H1 (cell line): ENCODE results near the gene CDY2A. TPM values are rescaled to one million over a fixed set of nuclear protein-coding genes. Genes with fewer than 3 reads are reported as not detected.
"Not testable (repeated sequence)": the region's sequence is repeated elsewhere in the genome, so short reads cannot be mapped to it uniquely, and the experiment has no call there.

Experiments used
- CTCF ChIA-PET: fragments of 300-600 bp; sonication (Branson Sonifier 250); formaldehyde crosslinking; loops from one replicate; lab custom pipeline; 2021; ENCODE audit not compliant: partially characterized antibody; lab: Charles Lee
- POLR2A ChIA-PET: fragments of 300-600 bp; sonication (Branson Sonifier 250); formaldehyde crosslinking; loops from one replicate; lab custom pipeline; 2021; ENCODE audit warnings: inconsistent platforms; ENCODE audit not compliant: partially characterized antibody; lab: Charles Lee
- DNase-seq, 2 experiments: peaks; one replicate each; pipeline versions ENCODE4 v3.0.0 to v3.0.0-alpha.2; 2010 to 2022; ENCODE audit warnings: low spot score in 2 of 2, low read depth in 1 of 2, mixed read lengths in 1 of 2
- FAIRE-seq: peaks from 2 replicates; lab custom pipeline; 2011; peaks lifted over from hg19 to GRCh38; lab: Jason Lieb, UNC
- H2AFZ ChIP-seq: 2 replicates; pipeline ENCODE4 v1.8.1; 2012; ENCODE audit warnings: low read length, inconsistent platforms
- H2AK5ac ChIP-seq: 2 replicates; pipeline ENCODE4 v1.6.1; 2013; ENCODE audit warnings: low read depth, low read length
- H2BK120ac ChIP-seq: replicated peaks from 2 replicates; pipeline ENCODE3; 2013; ENCODE audit warnings: low read depth, low read length, inconsistent platforms
- H2BK12ac ChIP-seq: 2 replicates; pipeline ENCODE4 v1.6.1; 2013; ENCODE audit warnings: low read depth, low read length
- H2BK15ac ChIP-seq: 2 replicates; pipeline ENCODE4 v1.6.1; 2013; ENCODE audit warnings: low read length
- H2BK20ac ChIP-seq: 2 replicates; pipeline ENCODE4 v1.6.1; 2013; ENCODE audit warnings: low read length
- H2BK5ac ChIP-seq: 2 replicates; pipeline ENCODE4 v1.6.1; 2013; ENCODE audit warnings: low read depth, low read length
- H3K14ac ChIP-seq: 2 replicates; pipeline ENCODE4 v1.6.1; 2013; ENCODE audit warnings: inconsistent platforms; ENCODE audit not compliant: insufficient read length
- H3K18ac ChIP-seq: 2 replicates; pipeline ENCODE4 v1.6.1; 2013; ENCODE audit warnings: low read length; ENCODE audit errors: extremely low read depth
- H3K23ac ChIP-seq: 2 replicates; pipeline ENCODE4 v1.6.1; 2013; ENCODE audit warnings: inconsistent platforms; ENCODE audit not compliant: insufficient read length
- H3K23me2 ChIP-seq: 2 replicates; pipeline ENCODE4 v1.6.1; 2013; ENCODE audit warnings: low read depth, low read length
- H3K27ac ChIP-seq: 2 replicates; pipeline ENCODE4 v1.6.1; 2011; ENCODE audit warnings: low read depth, low read length, inconsistent platforms
- H3K27me3 ChIP-seq, 4 experiments: replicated peaks in 1 of 4; 1 replicate in 1 of 4; 2 replicates in 3 of 4; pipeline versions ENCODE4 v1.6.1 to v1.8.1; 2011 to 2013; ENCODE audit warnings: low read length in 3 of 4, mild to moderate bottlenecking in 3 of 4, inconsistent platforms in 2 of 4, mixed read lengths in 2 of 4, moderate library complexity in 1 of 4; ENCODE audit not compliant: control insufficient read depth in 3 of 4, insufficient read depth in 3 of 4; ENCODE audit errors: extremely low read depth in 1 of 4
- H3K36me3 ChIP-seq, 4 experiments: 2 replicates each; pipeline versions ENCODE4 v1.6.1 to v1.8.1; 2011 to 2013; ENCODE audit warnings: mild to moderate bottlenecking in 4 of 4, low read length in 3 of 4, moderate library complexity in 2 of 4, control low read depth in 1 of 4, inconsistent platforms in 1 of 4; ENCODE audit not compliant: insufficient read depth in 4 of 4, control insufficient read depth in 2 of 4
- H3K4ac ChIP-seq: replicated peaks from 2 replicates; pipeline ENCODE3; 2013; ENCODE audit warnings: low read length, low read depth, mixed read lengths, inconsistent platforms; ENCODE audit not compliant: insufficient read length
- H3K4me1 ChIP-seq, 4 experiments: replicated peaks in 1 of 4; 1 replicate in 1 of 4; 2 replicates in 3 of 4; pipeline versions ENCODE4 v1.6.1 to v1.8.1; 2011 to 2013; ENCODE audit warnings: low read length in 3 of 4, inconsistent platforms in 2 of 4, mixed read lengths in 1 of 4; ENCODE audit not compliant: insufficient read depth in 4 of 4, control insufficient read depth in 3 of 4
- H3K4me2 ChIP-seq, 2 experiments: 2 replicates each; pipeline versions ENCODE4 v1.6.1 to v1.8.1; 2011 to 2013; ENCODE audit warnings: low read depth in 2 of 2, low read length in 2 of 2, control low read depth in 1 of 2, inconsistent platforms in 1 of 2, mild to moderate bottlenecking in 1 of 2; ENCODE audit not compliant: insufficient read depth in 1 of 2
- H3K4me3 ChIP-seq, 4 experiments: fragments of 200-600, 300-600 bp in 1 of 4; sonication (generic), shearing (Covaris generic), sonication (Bioruptor Twin) in 1 of 4; 2 replicates each; pipeline versions ENCODE4 v1.5.1 to v1.8.1; 2011 to 2016; ENCODE audit warnings: low read length in 4 of 4, low read depth in 3 of 4, control low read depth in 2 of 4, inconsistent platforms in 2 of 4, mild to moderate bottlenecking in 2 of 4, mixed read lengths in 1 of 4, moderate library complexity in 1 of 4; ENCODE audit not compliant: insufficient read depth in 2 of 4; ENCODE audit errors: extremely low read depth in 1 of 4
- H3K56ac ChIP-seq: replicated peaks from 2 replicates; pipeline ENCODE3; 2013; ENCODE audit warnings: low read depth, mild to moderate bottlenecking, mixed read lengths, low read length, inconsistent platforms; ENCODE audit not compliant: insufficient read length
- H3K79me1 ChIP-seq: 2 replicates; pipeline ENCODE4 v1.6.1; 2013; ENCODE audit warnings: low read depth, low read length, control low read depth
- H3K79me2 ChIP-seq, 2 experiments: 2 replicates each; pipeline versions ENCODE4 v1.6.1 to v1.8.1; 2012 to 2013; ENCODE audit warnings: low read length in 2 of 2, mild to moderate bottlenecking in 2 of 2, inconsistent platforms in 1 of 2; ENCODE audit not compliant: insufficient read depth in 2 of 2, control insufficient read depth in 1 of 2
- H3K9ac ChIP-seq, 4 experiments: replicated peaks in 1 of 4; 1 replicate in 1 of 4; 2 replicates in 3 of 4; pipeline versions ENCODE4 v1.6.1 to v1.8.1; 2011 to 2013; ENCODE audit warnings: low read depth in 3 of 4, low read length in 3 of 4, control low read depth in 2 of 4, mild to moderate bottlenecking in 2 of 4, moderate library complexity in 2 of 4, inconsistent platforms in 1 of 4; ENCODE audit errors: extremely low read depth in 1 of 4
- H3K9me3 ChIP-seq, 2 experiments: 2 replicates each; pipeline versions ENCODE4 v1.6.1 to v1.8.1; 2012 to 2013; ENCODE audit warnings: mild to moderate bottlenecking in 2 of 2, moderate library complexity in 2 of 2, control low read depth in 1 of 2, inconsistent platforms in 1 of 2, low read depth in 1 of 2, low read length in 1 of 2, mixed read lengths in 1 of 2; ENCODE audit not compliant: insufficient read depth in 2 of 2
- H4K20me1 ChIP-seq, 2 experiments: replicated peaks in 1 of 2; 2 replicates each; pipeline versions ENCODE3 to v1.8.1; 2011 to 2013; ENCODE audit warnings: inconsistent platforms in 2 of 2, low read length in 2 of 2, mild to moderate bottlenecking in 1 of 2; ENCODE audit not compliant: insufficient read depth in 2 of 2, control insufficient read depth in 1 of 2
- H4K5ac ChIP-seq: 2 replicates; pipeline ENCODE4 v1.6.1; 2013; ENCODE audit warnings: low read length, low read depth, mixed read lengths, inconsistent platforms; ENCODE audit not compliant: insufficient read length
- H4K8ac ChIP-seq: 2 replicates; pipeline ENCODE4 v1.8.0; 2013; ENCODE audit warnings: mild to moderate bottlenecking, moderate library complexity, low read length, inconsistent platforms; ENCODE audit not compliant: insufficient read depth; ENCODE audit errors: extremely low read depth
- H4K91ac ChIP-seq: replicated peaks from 2 replicates; pipeline ENCODE3; 2013; ENCODE audit warnings: low read length, mixed read lengths, inconsistent platforms; ENCODE audit not compliant: insufficient read length
- WGBS, 2 experiments: shearing (Covaris generic) in 1 of 2; methylation state at CpG; one replicate each; pipeline versions ENCODE4 v1.1.6 to v1.1.7; 2013 to 2015; ENCODE audit warnings: low lambda C conversion rate in 2 of 2, mixed read lengths in 2 of 2, inconsistent platforms in 1 of 2, low coverage in 1 of 2, missing lambda C conversion rate in 1 of 2; ENCODE audit not compliant: insufficient replicate concordance in 2 of 2, insufficient coverage in 1 of 2, insufficient read length in 1 of 2; ENCODE audit errors: extremely low coverage in 1 of 2, missing lambda C conversion rate in 1 of 2; 5-methylcytosine and 5-hydroxymethylcytosine counted together
- long read RNA-seq, 2 experiments: library from RNA in 1 of 2; library from capped mRNA in 1 of 2; stranded (forward); transcript quantifications; one replicate each; pipeline ENCODE4 v2.0.0, GENCODE V29; 2021; ENCODE audit warnings: inconsistent platforms in 1 of 2
- polyA minus RNA-seq, 3 experiments: library from RNA; depleted of rRNA, polyadenylated mRNA; stranded (reverse); fragments of >200 nt; gene quantifications; 1 replicate in 2 of 3; 2 replicates in 1 of 3; pipeline ENCODE4 v1.2.3, GENCODE V29; 2011
- polyA plus RNA-seq, 7 experiments: library from polyadenylated mRNA; depleted of rRNA in 3 of 7; stranded (reverse) in 5 of 7; unstranded in 2 of 7; fragments of >200 nt in 5 of 7; fragments of 200-250 nt in 2 of 7; gene quantifications; 1 replicate in 5 of 7; 2 replicates in 1 of 7; 4 replicates in 1 of 7; pipeline versions ENCODE4 v1.2.1 to v1.2.3, GENCODE V29; 2011 to 2013; ENCODE audit warnings: missing spikeins in 2 of 7, mixed read lengths in 2 of 7
- total RNA-seq: library from RNA; stranded (reverse); fragmentation: NEBNext Ultra II Directional; extraction: Animal tissue kit (Norgen Biotek cat#: 25700); gene quantifications from 2 replicates; pipeline ENCODE4 v1.2.1, GENCODE V29; 2021

Gene CDY2A, protein sequence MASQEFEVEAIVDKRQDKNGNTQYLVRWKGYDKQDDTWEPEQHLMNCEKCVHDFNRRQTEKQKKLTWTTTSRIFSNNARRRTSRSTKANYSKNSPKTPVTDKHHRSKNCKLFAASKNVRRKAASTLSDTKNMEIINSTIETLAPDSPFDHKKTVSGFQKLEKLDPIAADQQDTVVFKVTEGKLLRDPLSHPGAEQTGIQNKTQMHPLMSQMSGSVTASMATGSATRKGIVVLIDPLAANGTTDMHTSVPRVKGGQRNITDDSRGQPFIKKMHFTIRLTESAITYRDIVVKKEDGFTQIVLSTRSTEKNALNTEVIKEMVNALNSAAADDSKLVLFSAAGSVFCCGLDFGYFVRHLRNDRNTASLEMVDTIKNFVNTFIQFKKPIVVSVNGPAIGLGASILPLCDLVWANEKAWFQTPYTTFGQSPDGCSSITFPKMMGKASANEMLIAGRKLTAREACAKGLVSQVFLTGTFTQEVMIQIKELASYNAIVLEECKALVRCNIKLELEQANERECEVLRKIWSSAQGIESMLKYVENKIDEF
- total RNA-seq (not detected in 2 replicates), polyA plus RNA-seq (2011; rRNA removed) (not detected in 2 replicates), polyA minus RNA-seq (2011; rRNA and poly(A)+ RNA removed) (not detected in 2 replicates)
- polyA plus RNA-seq (2011; cell fraction: cytosol; rRNA removed): not detected
- polyA plus RNA-seq (2011; cell fraction: nucleus; rRNA removed): not detected
- not detected in 4 replicates for polyA plus RNA-seq (2012, experiment 1 of 2)
- polyA plus RNA-seq (2012, experiment 2 of 2): not detected
- not detected for polyA plus RNA-seq (2013, experiment 1 of 2)
- polyA plus RNA-seq (2013, experiment 2 of 2): not detected
- polyA minus RNA-seq (2011; cell fraction: cytosol; rRNA and poly(A)+ RNA removed): not detected
- polyA minus RNA-seq (2011; cell fraction: nucleus; rRNA and poly(A)+ RNA removed): not detected
- long read RNA-seq, experiment 1: 0 reads
- long read RNA-seq, experiment 2: 0 reads

- H4K20me1 ChIP-seq, H3K79me1 ChIP-seq, DNase-seq, H2AFZ ChIP-seq, H3K9me3 ChIP-seq, H3K79me2 ChIP-seq, H3K14ac ChIP-seq, H4K5ac ChIP-seq, H3K4me1 ChIP-seq, H3K9ac ChIP-seq, H3K23ac ChIP-seq, H2BK20ac ChIP-seq, H2AK5ac ChIP-seq, POLR2A ChIA-PET, H2BK12ac ChIP-seq, H3K27ac ChIP-seq, H3K18ac ChIP-seq, H3K4ac ChIP-seq, H2BK120ac ChIP-seq, H3K23me2 ChIP-seq, H3K4me2 ChIP-seq, H2BK15ac ChIP-seq, CTCF ChIA-PET, H4K91ac ChIP-seq, H4K8ac ChIP-seq, H3K56ac ChIP-seq, H3K27me3 ChIP-seq, FAIRE-seq, H2BK5ac ChIP-seq, H3K36me3 ChIP-seq, H3K4me3 ChIP-seq: not testable (repeated sequence)
- WGBS, 2 experiments: 83% methylated on average over 1 of the region's 2 CpGs; no CpG with 5 or more reads in 1 of the 2 experiments
These were observed at the start of gene CDY2A for GRCh38 chrY:18025487-18025886. Gene CDY2A (plus strand): TSS chrY:18025787. CDS start chrY:18026115, 328 bp downstream.
